ENCODE data around the gene SEMA5A. TPM values are rescaled to one million over a fixed set of nuclear protein-coding genes. Genes with fewer than 3 reads are reported as not detected.
A peak's percentile ranks its signal among the peaks of the same experiment; 100 is the strongest.

SEMA5A gene
- total RNA-seq, 1 donor from 2014 or later = 13.7 TPM

DNA sequence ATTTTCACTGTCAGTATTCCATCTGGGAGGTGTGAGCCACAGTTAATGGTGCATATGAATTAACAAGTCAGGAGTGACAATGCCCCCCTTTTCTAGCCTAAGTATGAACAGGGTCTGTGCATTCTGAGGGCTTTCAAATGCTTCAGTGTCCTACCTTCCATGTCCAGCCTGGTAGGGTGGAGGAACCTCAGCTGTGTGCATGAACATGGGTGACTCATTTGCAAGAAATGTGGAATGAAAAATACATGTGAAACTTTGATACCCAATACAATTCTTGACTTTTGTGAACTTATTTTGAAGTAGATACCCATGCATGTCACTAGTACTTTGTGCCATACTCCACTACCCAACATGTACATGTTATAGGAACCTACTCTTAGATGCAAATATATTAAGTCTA lies 375.8 kb downstream of the SEMA5A start:
- peak; percentile 48 for DNase-seq (ENCODE audit: low read depth)

DNA sequence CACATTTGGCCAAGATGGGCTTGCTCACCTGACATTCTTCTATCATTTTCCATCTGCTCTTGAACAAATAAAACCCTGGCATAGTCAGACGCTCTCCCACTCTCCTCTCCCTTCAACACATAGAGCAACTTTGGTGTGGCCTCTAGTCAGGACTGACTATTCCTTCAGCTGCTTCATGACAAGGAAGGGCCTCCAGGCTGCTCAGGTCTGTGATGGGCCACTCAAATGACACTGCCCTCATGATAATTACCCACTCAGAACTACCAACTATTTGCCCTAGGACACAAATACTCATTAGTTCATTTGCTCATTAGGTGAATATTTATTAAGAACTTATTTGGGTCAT lies 376.3 kb downstream of the SEMA5A start:
- no peak for DNase-seq (ENCODE audit: low read depth)

DNA sequence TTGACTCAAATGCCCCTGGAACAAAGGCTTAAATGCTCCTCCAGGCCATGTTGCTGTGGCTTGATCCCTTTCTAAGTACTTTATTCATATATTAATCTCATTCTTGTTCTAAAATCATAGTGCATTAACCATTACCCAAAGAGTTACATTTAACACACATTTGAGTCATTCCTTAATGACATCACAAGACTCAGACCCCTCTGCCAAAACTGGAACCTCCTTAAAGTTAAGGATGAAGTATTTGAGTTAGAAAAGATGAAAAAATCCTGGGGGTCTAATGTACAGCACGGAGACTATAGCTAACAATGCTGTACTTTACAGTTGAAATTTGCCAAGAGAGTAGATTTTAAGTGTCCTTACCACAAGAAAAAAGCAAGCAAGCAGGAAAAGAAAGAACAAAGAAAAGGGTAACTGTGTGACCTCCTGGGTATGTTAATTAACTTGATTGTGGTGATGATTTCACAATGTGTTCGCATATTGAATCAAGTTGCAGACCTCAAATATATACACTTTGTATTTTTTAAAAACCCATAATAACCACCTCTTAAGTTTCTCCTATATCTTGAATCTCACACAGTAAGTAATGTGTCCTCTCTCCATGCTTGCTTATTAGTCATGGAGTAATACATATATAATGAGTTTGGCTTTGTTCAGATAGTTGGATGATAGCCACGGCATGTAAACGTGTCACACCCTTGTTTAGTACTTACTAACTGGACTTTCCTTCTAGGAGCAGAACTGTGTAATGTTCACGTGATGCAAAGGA lies 376.9 kb downstream of the SEMA5A start:
- peak; percentile 88 for DNase-seq (ENCODE audit: low read depth)

- peak; percentile 63 for DNase-seq (ENCODE audit: low read depth)
Observed at GRCh38 chr5:9166202-9167112, 379.4 kb downstream of the SEMA5A start.

- no peak for DNase-seq (ENCODE audit: low read depth)
Observed at GRCh38 chr5:9165546-9165945, 380.3 kb downstream of the SEMA5A start.

DNA sequence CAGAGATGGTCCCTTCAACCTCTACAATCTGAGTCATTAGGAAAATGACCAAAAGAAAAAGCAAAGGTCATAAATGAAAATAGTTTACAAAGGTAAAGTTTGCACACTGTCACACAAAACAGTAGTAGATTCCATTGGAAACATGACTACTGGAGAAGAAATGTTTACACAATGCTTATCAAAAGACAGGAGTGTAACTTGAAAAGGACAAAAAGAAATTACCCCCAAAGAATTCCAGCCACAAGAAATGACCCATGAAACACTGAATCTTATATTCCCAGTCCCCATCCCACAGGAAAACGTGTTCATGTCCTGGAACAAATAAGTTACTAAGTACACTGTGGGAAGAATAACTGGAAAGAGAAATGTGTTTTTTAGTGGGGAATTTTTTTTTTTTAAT lies 385.1 kb downstream of the SEMA5A start:
- peak; percentile 90 for DNase-seq (ENCODE audit: low read depth)

DNA sequence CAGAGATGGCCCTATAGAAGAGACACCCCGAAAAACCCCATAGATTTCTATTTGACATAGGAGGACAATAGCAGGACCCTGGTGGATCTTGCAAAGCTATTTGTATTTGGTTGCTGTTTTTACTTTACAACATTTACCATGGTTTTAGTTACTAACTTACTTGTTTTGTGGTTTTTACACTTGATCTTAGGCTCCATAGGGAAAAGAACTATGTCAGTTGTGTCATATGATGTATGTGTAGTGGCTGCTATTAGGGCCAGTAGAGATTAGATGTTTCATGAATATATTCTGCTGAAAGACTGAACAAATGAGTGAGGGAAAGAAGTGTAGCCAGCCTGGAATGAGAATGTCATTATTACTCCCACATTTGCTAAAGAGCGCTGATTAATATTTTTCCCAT lies 388.1 kb downstream of the SEMA5A start:
- no peak for DNase-seq (ENCODE audit: low read depth)

DNA sequence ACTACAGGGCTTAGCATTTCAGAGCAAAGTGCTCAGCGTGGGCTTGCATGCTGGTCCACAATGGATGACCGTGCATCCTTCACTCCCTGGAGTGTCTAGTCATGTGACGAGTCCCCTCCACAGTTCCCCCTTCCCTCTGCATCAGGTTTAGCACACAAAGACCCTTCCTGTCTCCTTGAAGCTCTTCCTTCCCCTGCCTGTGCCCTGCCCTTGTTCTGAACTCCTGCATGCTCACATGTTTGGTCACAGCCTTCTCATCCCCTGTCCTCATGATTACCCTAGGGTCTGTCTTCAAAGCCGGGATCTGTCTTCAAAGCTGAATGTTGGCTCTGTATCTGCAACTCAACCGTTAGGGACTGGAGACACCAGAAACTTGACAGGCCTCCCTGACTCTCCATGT lies 388.9 kb downstream of the SEMA5A start:
- DNase-seq (ENCODE audit: low read depth) = no peak

- DNase-seq (ENCODE audit: low read depth) = peak; percentile 52
Observed at GRCh38 chr5:9156282-9156681, 389.6 kb downstream of the SEMA5A start.

GRCh38 chr5:9151684-9152427 lies 394.0 kb downstream of the SEMA5A start:
- no peak for DNase-seq (ENCODE audit: low read depth)

DNA sequence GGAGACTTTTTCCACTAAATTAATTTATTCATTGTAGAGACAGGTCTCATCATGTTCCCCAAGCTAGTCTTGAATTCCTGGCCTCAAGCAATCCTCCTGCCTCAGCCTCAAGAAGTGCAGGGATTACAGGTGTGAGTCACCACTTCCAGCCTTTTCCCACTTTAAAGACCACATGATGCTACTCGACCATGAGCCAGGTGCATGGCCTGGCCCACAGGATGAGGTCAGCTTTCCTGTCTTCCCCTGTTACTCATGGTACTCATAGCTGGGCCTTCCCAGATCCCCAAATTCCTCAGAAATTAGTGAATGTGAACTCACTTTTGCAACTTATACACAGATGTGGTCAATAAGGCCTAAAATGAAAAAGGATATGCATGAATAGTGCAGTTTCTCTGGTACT lies 395.9 kb downstream of the SEMA5A start:
- peak; percentile 69 for DNase-seq (ENCODE audit: low read depth)

- peak; percentile 38 for DNase-seq (ENCODE audit: low read depth)
Observed at GRCh38 chr5:9148242-9148641, 397.6 kb downstream of the SEMA5A start.

DNA sequence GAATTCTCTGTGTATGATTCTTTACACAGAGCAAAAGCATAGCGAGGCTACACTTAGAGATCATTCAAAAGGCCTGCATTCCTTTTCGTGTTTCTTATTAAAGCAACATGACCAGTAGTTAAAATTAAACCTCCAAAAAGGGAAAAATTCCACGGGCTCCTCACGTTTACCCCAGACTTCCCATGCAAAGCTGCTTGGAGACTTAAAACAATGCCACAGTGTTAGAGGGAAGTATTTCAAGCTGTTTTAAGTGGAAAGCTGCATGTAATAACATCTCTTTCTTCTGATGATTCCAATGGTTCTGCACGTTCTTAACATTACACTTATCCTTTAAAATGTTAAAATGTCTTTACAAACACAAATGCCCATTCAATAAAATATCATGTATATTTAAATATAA lies 405.2 kb downstream of the SEMA5A start:
- no peak for DNase-seq (ENCODE audit: low read depth)

- no peak for DNase-seq (ENCODE audit: low read depth)
Observed at GRCh38 chr5:9140202-9140601, 405.7 kb downstream of the SEMA5A start.

- no peak for DNase-seq (ENCODE audit: low read depth)
Observed at GRCh38 chr5:9139344-9139743, 406.5 kb downstream of the SEMA5A start.

- DNase-seq (ENCODE audit: low read depth) = no peak
Observed at GRCh38 chr5:9128136-9128535, 417.7 kb downstream of the SEMA5A start.

DNA sequence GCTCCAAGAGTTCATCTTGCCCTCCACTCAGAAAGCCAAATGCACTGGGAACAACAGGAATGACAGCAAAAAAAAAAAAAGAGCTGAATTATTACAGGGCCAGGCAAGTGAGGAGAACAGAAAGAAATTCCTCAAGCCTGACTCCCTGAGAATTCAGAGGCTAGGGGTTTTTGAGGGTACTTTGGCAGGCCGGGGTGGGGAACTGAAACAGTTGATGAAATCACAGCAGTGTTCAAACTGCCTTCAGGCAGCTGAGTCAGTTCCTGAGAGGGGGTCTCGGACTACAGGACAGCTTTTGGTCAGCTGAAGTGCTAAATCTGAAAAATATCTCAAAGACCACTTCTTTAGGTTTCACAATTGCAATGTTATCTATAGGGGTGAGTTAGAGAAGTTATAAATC lies 419.4 kb downstream of the SEMA5A start:
- DNase-seq (ENCODE audit: low read depth) = peak; percentile 17

DNA sequence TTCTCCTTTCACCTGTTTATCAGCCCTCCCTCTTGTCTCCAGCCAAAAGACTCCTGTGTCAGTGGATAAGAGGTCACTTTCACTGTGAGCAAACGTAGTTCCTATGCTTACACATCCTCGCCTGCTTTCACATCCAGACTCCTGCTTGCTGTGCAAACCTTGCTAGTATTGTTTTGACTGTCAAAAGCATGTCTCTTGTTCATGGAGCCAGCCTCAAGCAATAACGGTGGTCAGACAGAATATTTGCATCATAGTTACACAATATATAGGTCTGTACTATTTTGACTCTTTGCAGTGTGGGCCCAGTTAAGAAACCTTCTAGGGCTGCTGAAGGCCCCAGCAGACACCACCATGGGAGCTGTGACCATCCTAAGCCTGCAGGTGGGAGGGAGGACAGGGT lies 420.0 kb downstream of the SEMA5A start:
- no peak for DNase-seq (ENCODE audit: low read depth)

GRCh38 chr5:9124838-9125237 lies 421.0 kb downstream of the SEMA5A start:
- no peak for DNase-seq (ENCODE audit: low read depth)

GRCh38 chr5:9124071-9124470 lies 421.8 kb downstream of the SEMA5A start:
- DNase-seq (ENCODE audit: low read depth) = no peak

GRCh38 chr5:9122528-9122927 lies 423.3 kb downstream of the SEMA5A start:
- no peak for DNase-seq (ENCODE audit: low read depth)

- no peak for DNase-seq (ENCODE audit: low read depth)
Observed at GRCh38 chr5:9121597-9121996, 424.3 kb downstream of the SEMA5A start.
